ENCODE measurements around the gene PLCB1.

- TF ChIP-seq, protein P1, sequence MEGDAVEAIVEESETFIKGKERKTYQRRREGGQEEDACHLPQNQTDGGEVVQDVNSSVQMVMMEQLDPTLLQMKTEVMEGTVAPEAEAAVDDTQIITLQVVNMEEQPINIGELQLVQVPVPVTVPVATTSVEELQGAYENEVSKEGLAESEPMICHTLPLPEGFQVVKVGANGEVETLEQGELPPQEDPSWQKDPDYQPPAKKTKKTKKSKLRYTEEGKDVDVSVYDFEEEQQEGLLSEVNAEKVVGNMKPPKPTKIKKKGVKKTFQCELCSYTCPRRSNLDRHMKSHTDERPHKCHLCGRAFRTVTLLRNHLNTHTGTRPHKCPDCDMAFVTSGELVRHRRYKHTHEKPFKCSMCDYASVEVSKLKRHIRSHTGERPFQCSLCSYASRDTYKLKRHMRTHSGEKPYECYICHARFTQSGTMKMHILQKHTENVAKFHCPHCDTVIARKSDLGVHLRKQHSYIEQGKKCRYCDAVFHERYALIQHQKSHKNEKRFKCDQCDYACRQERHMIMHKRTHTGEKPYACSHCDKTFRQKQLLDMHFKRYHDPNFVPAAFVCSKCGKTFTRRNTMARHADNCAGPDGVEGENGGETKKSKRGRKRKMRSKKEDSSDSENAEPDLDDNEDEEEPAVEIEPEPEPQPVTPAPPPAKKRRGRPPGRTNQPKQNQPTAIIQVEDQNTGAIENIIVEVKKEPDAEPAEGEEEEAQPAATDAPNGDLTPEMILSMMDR (IDR thresholded peaks at IDR 0.05), result no peak
- no peak for TF ChIP-seq POLR2A (IDR thresholded peaks at IDR 0.05)
Measured at GRCh38 chr20:8522168-8522567, 390.1 kb downstream of the PLCB1 start.

Measured in uterus (tissue), 2 donors.